Right atrium auricular region (tissue), 2 donors: ENCODE data around the gene CA4. TPM values are rescaled to one million over a fixed set of nuclear protein-coding genes. Genes with fewer than 3 reads are reported as not detected.

Source experiments
- DNase-seq: peaks from one replicate; pipeline ENCODE4 v3.0.0-alpha.2; 2019; ENCODE audit warnings: low spot score
- H3K27ac ChIP-seq, 2 donors: fragments of 200-600 bp; sonication (generic); 1 replicate in 1 of 2; 2 replicates in 1 of 2; pipeline ENCODE4 v1.5.1; 2016 to 2019
- H3K27me3 ChIP-seq, 2 donors: fragments of 200-600 bp; sonication (generic); one replicate each; pipeline versions ENCODE4 v1.5.1 to v1.6.0; 2017 to 2019
- H3K36me3 ChIP-seq: fragments of 200-600 bp; sonication (generic); one replicate; pipeline ENCODE4 v1.5.1; 2016
- H3K4me1 ChIP-seq, 2 donors: fragments of 200-600 bp; sonication (generic); one replicate each; pipeline versions ENCODE4 v1.5.1 to v1.6.0; 2017 to 2019
- H3K4me3 ChIP-seq, 2 donors: fragments of 200-600 bp; sonication (generic); 1 replicate in 1 of 2; 2 replicates in 1 of 2; pipeline ENCODE4 v1.5.1; 2017 to 2019; ENCODE audit warnings: mild to moderate bottlenecking in 1 of 2, moderate library complexity in 1 of 2
- H3K9me3 ChIP-seq, 2 donors: fragments of 200-600 bp; sonication (generic); one replicate each; pipeline ENCODE4 v1.5.1; 2019
- CTCF ChIP-seq, 2 donors: fragments of 200-600 bp; sonication (generic); IDR thresholded peaks; one replicate each; pipeline ENCODE4 v1.5.1; 2019; ENCODE audit warnings: antibody characterized with exemption in 2 of 2
- total RNA-seq, 2 donors: library from RNA; depleted of rRNA; stranded (reverse); fragments of >200 nt; gene quantifications; one replicate each; pipeline ENCODE4 v1.1.0, GENCODE V29; 2016

Gene CA4
- total RNA-seq, 2 donors from 2014 or later: 1.7 to 4.0 TPM

- Histone ChIP-seq H3K27ac (peak overlapping the region; percentile 67 to 83), H3K4me3 (peak overlapping the region; percentile 67 to 78), H3K9me3 (no peaks in the 10 kb centered on the region), H3K27me3 (peaks cover 0 to 16% of the 10 kb centered on the region in 2 donors), H3K36me3 (no peaks in the 10 kb centered on the region), H3K4me1 (peaks cover 0 to 41% of the 10 kb centered on the region in 2 donors)
- TF ChIP-seq CTCF (IDR thresholded peaks at IDR 0.05): no peak
- DNase-seq: peak; percentile 91
Observed at GRCh38 chr17:60135151-60135950, 14.4 kb upstream of the CA4 start.

GRCh38 chr17:60135951-60136666 lies 13.7 kb upstream of the CA4 start:
- no peak for DNase-seq
- Histone ChIP-seq H3K27ac (no peak overlapping the region), H3K27me3 (peaks cover 4 to 20% of the 10 kb centered on the region in 2 donors), H3K36me3 (no peaks in the 10 kb centered on the region), H3K9me3 (no peaks in the 10 kb centered on the region), H3K4me1 (peaks cover 0 to 45% of the 10 kb centered on the region in 2 donors), H3K4me3 (peak overlapping the region; percentile 67 to 78)
- no peak for TF ChIP-seq CTCF (IDR thresholded peaks at IDR 0.05)

GRCh38 chr17:60137731-60138130 lies 12.0 kb upstream of the CA4 start:
- Histone ChIP-seq H3K27ac (no peak overlapping the region), H3K36me3 (no peaks in the 10 kb centered on the region), H3K9me3 (no peaks in the 10 kb centered on the region), H3K4me3 (no peak overlapping the region), H3K4me1 (peaks cover 0 to 60% of the 10 kb centered on the region in 2 donors), H3K27me3 (peaks cover 7 to 27% of the 10 kb centered on the region in 2 donors)
- TF ChIP-seq CTCF (IDR thresholded peaks at IDR 0.05): no peak
- no peak for DNase-seq

- H3K27ac ChIP-seq: no peak overlapping the region
- peak overlapping the region in 1 of 2 donors; percentile 25 for H3K4me3 ChIP-seq
- H3K27me3 ChIP-seq: peaks cover 7 to 27% of the 10 kb centered on the region in 2 donors
- H3K4me1 ChIP-seq: peaks cover 0 to 61% of the 10 kb centered on the region in 2 donors
- no peaks in the 10 kb centered on the region for H3K36me3 ChIP-seq
- no peak for DNase-seq
- no peaks in the 10 kb centered on the region for H3K9me3 ChIP-seq
- TF ChIP-seq CTCF (IDR thresholded peaks at IDR 0.05): no peak
Observed at GRCh38 chr17:60138769-60139437, 10.9 kb upstream of the CA4 start.

- DNase-seq: peak; percentile 70
- Histone ChIP-seq H3K4me3 (peak overlapping the region in 1 of 2 donors; percentile 25), H3K27ac (no peak overlapping the region), H3K27me3 (peaks cover 7 to 27% of the 10 kb centered on the region in 2 donors), H3K9me3 (no peaks in the 10 kb centered on the region), H3K36me3 (no peaks in the 10 kb centered on the region), H3K4me1 (peaks cover 0 to 53% of the 10 kb centered on the region in 2 donors)
- peak; percentile 46 to 86 for TF ChIP-seq CTCF (IDR thresholded peaks at IDR 0.05)
Observed at GRCh38 chr17:60139438-60140285, 10.1 kb upstream of the CA4 start.
